Measurements from ENCODE around the gene ADAMTS6.
"Not testable (repeated sequence)": the region's sequence is repeated elsewhere in the genome, so short reads cannot be mapped to it uniquely, and the experiment has no call there.

The ADAMTS6 gene

GRCh38 chr5:65359569-65359968 lies 122.2 kb downstream of the ADAMTS6 start:
- no peak for DNase-seq

- DNase-seq, result no peak
Observed at GRCh38 chr5:65356274-65356673, 125.4 kb downstream of the ADAMTS6 start.

GRCh38 chr5:65355301-65355700 lies 126.4 kb downstream of the ADAMTS6 start:
- DNase-seq, result no peak

GRCh38 chr5:65341835-65342234 lies 139.9 kb downstream of the ADAMTS6 start:
- no peak for DNase-seq

GRCh38 chr5:65338606-65339151 lies 143.0 kb downstream of the ADAMTS6 start:
- DNase-seq, result no peak

GRCh38 chr5:65334077-65334476 lies 147.6 kb downstream of the ADAMTS6 start:
- DNase-seq, result peak; percentile 85

GRCh38 chr5:65332591-65332990 lies 149.1 kb downstream of the ADAMTS6 start:
- no peak for DNase-seq

- no peak for DNase-seq
Observed at GRCh38 chr5:65329266-65329665, 152.5 kb downstream of the ADAMTS6 start.

GRCh38 chr5:65327582-65327981 lies 154.1 kb downstream of the ADAMTS6 start:
- DNase-seq, result no peak

GRCh38 chr5:65326922-65327321 lies 154.8 kb downstream of the ADAMTS6 start:
- no peak for DNase-seq

- DNase-seq, result no peak
Observed at GRCh38 chr5:65324226-65324625, 157.5 kb downstream of the ADAMTS6 start.

- DNase-seq, result not testable (repeated sequence)
Observed at GRCh38 chr5:65320704-65321103, 161.0 kb downstream of the ADAMTS6 start.

- DNase-seq, result no peak
Observed at GRCh38 chr5:65320250-65320649, 161.5 kb downstream of the ADAMTS6 start.

- DNase-seq, result peak; percentile 23
Observed at GRCh38 chr5:65307931-65308330, 173.8 kb downstream of the ADAMTS6 start.

GRCh38 chr5:65307088-65307487 lies 174.6 kb downstream of the ADAMTS6 start:
- DNase-seq, result no peak

- DNase-seq, result no peak
Observed at GRCh38 chr5:65305913-65306312, 175.8 kb downstream of the ADAMTS6 start.

- no peak for DNase-seq
Observed at GRCh38 chr5:65299861-65300260, 181.9 kb downstream of the ADAMTS6 start.

- no peak for DNase-seq
Observed at GRCh38 chr5:65296067-65296466, 185.7 kb downstream of the ADAMTS6 start.

GRCh38 chr5:65292196-65292595 lies 189.5 kb downstream of the ADAMTS6 start:
- no peak for DNase-seq

GRCh38 chr5:65290677-65291076 lies 191.0 kb downstream of the ADAMTS6 start:
- no peak for DNase-seq

GRCh38 chr5:65288657-65289056 lies 193.1 kb downstream of the ADAMTS6 start:
- no peak for DNase-seq

GRCh38 chr5:65279603-65280002 lies 202.1 kb downstream of the ADAMTS6 start:
- DNase-seq, result no peak

GRCh38 chr5:65276178-65276890 lies 205.4 kb downstream of the ADAMTS6 start:
- DNase-seq, result no peak

- no peak for DNase-seq
Observed at GRCh38 chr5:65271906-65272305, 209.8 kb downstream of the ADAMTS6 start.

GRCh38 chr5:65268525-65268924 lies 213.2 kb downstream of the ADAMTS6 start:
- DNase-seq, result no peak
